Measurements from ENCODE around the gene FOXD1.

The FOXD1 gene

GRCh38 chr5:73437777-73438644 lies 10.6 kb downstream of the FOXD1 start:
- no peak for DNase-seq

GRCh38 chr5:73437101-73437776 lies 11.3 kb downstream of the FOXD1 start:
- no peak for DNase-seq

GRCh38 chr5:73436535-73437100 lies 12.0 kb downstream of the FOXD1 start:
- no peak for DNase-seq

GRCh38 chr5:73435759-73436534 lies 12.6 kb downstream of the FOXD1 start:
- DNase-seq = no peak

GRCh38 chr5:73434907-73435306 lies 13.7 kb downstream of the FOXD1 start:
- DNase-seq = no peak

GRCh38 chr5:73434461-73434860 lies 14.1 kb downstream of the FOXD1 start:
- DNase-seq = no peak

GRCh38 chr5:73433982-73434342 lies 14.6 kb downstream of the FOXD1 start:
- DNase-seq = no peak

GRCh38 chr5:73433272-73433981 lies 15.2 kb downstream of the FOXD1 start:
- no peak for DNase-seq

- DNase-seq = no peak
Measured at GRCh38 chr5:73431204-73431851, 17.2 kb downstream of the FOXD1 start.

- DNase-seq = no peak
Measured at GRCh38 chr5:73426034-73426433, 22.5 kb downstream of the FOXD1 start.

- DNase-seq = no peak
Measured at GRCh38 chr5:73424556-73424977, 24.0 kb downstream of the FOXD1 start.

GRCh38 chr5:73422164-73422563 lies 26.4 kb downstream of the FOXD1 start:
- DNase-seq = no peak

GRCh38 chr5:73420666-73421065 lies 27.9 kb downstream of the FOXD1 start:
- DNase-seq = no peak

GRCh38 chr5:73419465-73420390 lies 28.8 kb downstream of the FOXD1 start:
- DNase-seq = no peak

GRCh38 chr5:73419117-73419464 lies 29.5 kb downstream of the FOXD1 start:
- no peak for DNase-seq

GRCh38 chr5:73418244-73418691 lies 30.3 kb downstream of the FOXD1 start:
- DNase-seq = no peak

GRCh38 chr5:73417303-73418034 lies 31.1 kb downstream of the FOXD1 start:
- no peak for DNase-seq

GRCh38 chr5:73415617-73416016 lies 33.0 kb downstream of the FOXD1 start:
- DNase-seq = no peak

- DNase-seq = no peak
Measured at GRCh38 chr5:73415171-73415570, 33.4 kb downstream of the FOXD1 start.

GRCh38 chr5:73412597-73412988 lies 36.0 kb downstream of the FOXD1 start:
- no peak for DNase-seq

All from activated naive CD4-positive, alpha-beta T cell treated with Interleukin-2 at 50 U/mL for 16 hours (primary cell).